Measurements from ENCODE around the gene PLPP4. TPM values are rescaled to one million over a fixed set of nuclear protein-coding genes. Genes with fewer than 3 reads are reported as not detected.

Gene PLPP4
- polyA plus RNA-seq, 1 of the 3 experiments (the other 2 are of a cell fraction) = 27.9 TPM

DNA sequence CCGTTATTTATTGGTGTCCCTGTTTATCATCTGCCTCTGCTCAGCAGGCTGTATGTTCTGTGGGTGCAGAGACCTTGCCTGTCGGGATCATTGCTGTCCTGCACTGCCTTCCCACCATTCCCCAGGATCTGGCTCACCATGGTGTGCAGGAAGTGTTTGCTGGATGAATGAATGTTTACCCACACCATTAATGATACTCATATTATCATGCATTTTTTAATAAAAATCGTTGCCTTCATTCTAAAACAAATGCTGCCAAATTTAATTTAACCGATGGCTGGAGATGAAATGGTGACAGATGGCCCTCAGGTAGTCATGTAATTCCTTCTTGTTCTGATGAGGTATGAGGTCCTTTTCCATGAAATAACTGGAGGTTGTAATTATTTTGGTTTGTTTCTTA, 22.5 kb downstream of the PLPP4 start:
- peaks cover 0 to 25% of the 10 kb centered on the region in 2 experiments for H3K36me3 ChIP-seq (replicated peaks in 1 of 2; ENCODE audit: control insufficient read depth in 1 of 2, insufficient read depth in 2 of 2, low read length in 1 of 2)
- no peaks in the 10 kb centered on the region for H3K27me3 ChIP-seq (ENCODE audit: insufficient read depth)
- H3K4me2 ChIP-seq = no peak overlapping the region
- no peaks in the 10 kb centered on the region for H3K9me3 ChIP-seq
- peak overlapping the region in 1 of 2 experiments; percentile 2; a peak in 1 of 4 replicates for H3K27ac ChIP-seq (ENCODE audit: low read depth in 2 of 2, low read length in 1 of 2)
- peaks cover 26 to 29% of the 10 kb centered on the region in 2 experiments for H3K4me1 ChIP-seq (ENCODE audit: control insufficient read depth in 1 of 2, insufficient read depth in 2 of 2, low read depth in 1 of 2, low read length in 1 of 2)
- H2AFZ ChIP-seq (ENCODE audit: low read depth) = no peak overlapping the region
- 64% methylated on average over 4 of the region's 4 CpGs for WGBS (ENCODE audit: low lambda C conversion rate)
- ChIA-PET CTCF (interaction anchor here (1.4 to 1.7 kb wide), 3 partner anchors 9 to 16 kb away, joined by 5 to 6 read pairs (median 5); no protein-coding TSS in a partner anchor), POLR2A (no interaction called here)
- no peak for DNase-seq
- H3K9ac ChIP-seq = no peak overlapping the region
- 0 out of 2 replicates have a peak, but pooled peaks cover 4% of the 10 kb centered on the region for H4K20me1 ChIP-seq (ENCODE audit: insufficient read depth)
- peaks cover 98% of the 10 kb centered on the region for H3K79me2 ChIP-seq (ENCODE audit: insufficient read depth)
- H3K4me3 ChIP-seq (ENCODE audit: low read depth in 2 of 2, low read length in 1 of 2) = no peak overlapping the region
- no peaks in the 10 kb centered on the region for H3K9me2 ChIP-seq
- TF ChIP-seq, protein P1, sequence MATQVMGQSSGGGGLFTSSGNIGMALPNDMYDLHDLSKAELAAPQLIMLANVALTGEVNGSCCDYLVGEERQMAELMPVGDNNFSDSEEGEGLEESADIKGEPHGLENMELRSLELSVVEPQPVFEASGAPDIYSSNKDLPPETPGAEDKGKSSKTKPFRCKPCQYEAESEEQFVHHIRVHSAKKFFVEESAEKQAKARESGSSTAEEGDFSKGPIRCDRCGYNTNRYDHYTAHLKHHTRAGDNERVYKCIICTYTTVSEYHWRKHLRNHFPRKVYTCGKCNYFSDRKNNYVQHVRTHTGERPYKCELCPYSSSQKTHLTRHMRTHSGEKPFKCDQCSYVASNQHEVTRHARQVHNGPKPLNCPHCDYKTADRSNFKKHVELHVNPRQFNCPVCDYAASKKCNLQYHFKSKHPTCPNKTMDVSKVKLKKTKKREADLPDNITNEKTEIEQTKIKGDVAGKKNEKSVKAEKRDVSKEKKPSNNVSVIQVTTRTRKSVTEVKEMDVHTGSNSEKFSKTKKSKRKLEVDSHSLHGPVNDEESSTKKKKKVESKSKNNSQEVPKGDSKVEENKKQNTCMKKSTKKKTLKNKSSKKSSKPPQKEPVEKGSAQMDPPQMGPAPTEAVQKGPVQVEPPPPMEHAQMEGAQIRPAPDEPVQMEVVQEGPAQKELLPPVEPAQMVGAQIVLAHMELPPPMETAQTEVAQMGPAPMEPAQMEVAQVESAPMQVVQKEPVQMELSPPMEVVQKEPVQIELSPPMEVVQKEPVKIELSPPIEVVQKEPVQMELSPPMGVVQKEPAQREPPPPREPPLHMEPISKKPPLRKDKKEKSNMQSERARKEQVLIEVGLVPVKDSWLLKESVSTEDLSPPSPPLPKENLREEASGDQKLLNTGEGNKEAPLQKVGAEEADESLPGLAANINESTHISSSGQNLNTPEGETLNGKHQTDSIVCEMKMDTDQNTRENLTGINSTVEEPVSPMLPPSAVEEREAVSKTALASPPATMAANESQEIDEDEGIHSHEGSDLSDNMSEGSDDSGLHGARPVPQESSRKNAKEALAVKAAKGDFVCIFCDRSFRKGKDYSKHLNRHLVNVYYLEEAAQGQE (IDR thresholded peaks at IDR 0.05; ENCODE audit: low read depth, low read length) = no peak
- TF ChIP-seq TEAD4 (IDR thresholded peaks at IDR 0.05; ENCODE audit: borderline replicate concordance, insufficient read depth) = no peak
- H3F3A ChIP-seq (replicated peaks; ENCODE audit: insufficient read depth) = peaks cover 31% of the 10 kb centered on the region

DNA sequence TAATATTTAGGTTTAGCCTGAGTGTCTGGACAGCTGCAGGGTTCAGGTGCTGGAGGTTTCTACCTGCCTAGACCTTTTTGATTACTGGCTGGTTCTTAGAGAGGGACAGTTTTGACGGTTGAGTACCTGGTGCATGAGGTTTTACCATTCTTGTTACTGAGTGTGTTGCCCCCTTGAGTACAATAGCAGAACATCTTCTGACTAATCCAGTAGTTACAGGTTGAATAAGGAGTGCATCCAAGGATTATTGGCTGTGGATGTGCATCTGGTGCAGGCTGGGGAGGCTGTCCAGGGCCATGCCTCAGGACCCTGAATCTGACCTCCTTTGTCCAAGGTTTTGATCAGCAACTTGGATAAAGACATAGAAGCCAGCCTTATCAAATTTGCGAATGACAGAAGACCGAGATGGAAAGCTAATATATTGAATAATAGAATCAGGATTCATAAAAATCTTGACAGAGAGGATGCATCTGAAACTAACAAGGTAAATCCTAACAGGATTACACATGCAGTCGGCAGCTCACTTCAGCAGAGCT, 23.1 kb downstream of the PLPP4 start:
- POLR2A ChIA-PET = interaction anchor here (0.6 kb wide), 1 partner anchor 78 kb away, joined by 3 read pairs; no protein-coding TSS in a partner anchor
- Histone ChIP-seq H3K4me3 (ENCODE audit: low read depth in 2 of 2, low read length in 1 of 2) (no peak overlapping the region), H3K79me2 (ENCODE audit: insufficient read depth) (peaks cover 98% of the 10 kb centered on the region), H2AFZ (ENCODE audit: low read depth) (no peak overlapping the region), H3K4me1 (ENCODE audit: control insufficient read depth in 1 of 2, insufficient read depth in 2 of 2, low read depth in 1 of 2, low read length in 1 of 2) (peaks cover 23 to 29% of the 10 kb centered on the region in 2 experiments), H3K36me3 (replicated peaks in 1 of 2; ENCODE audit: control insufficient read depth in 1 of 2, insufficient read depth in 2 of 2, low read length in 1 of 2) (peaks cover 0 to 25% of the 10 kb centered on the region in 2 experiments), H3K9ac (no peak overlapping the region), H3K9me2 (no peaks in the 10 kb centered on the region), H4K20me1 (ENCODE audit: insufficient read depth) (peaks cover 9% of the 10 kb centered on the region; the same call in 1 of the 2 replicates), H3F3A (replicated peaks; ENCODE audit: insufficient read depth) (peaks cover 29% of the 10 kb centered on the region), H3K27ac (ENCODE audit: low read depth in 2 of 2, low read length in 1 of 2) (peak overlapping the region in 1 of 2 experiments; percentile 2; a peak in 1 of 4 replicates), H3K4me2 (0 out of 2 replicates have a peak overlapping the region, but pooled peaks have one; percentile 17), H3K9me3 (no peaks in the 10 kb centered on the region), H3K27me3 (ENCODE audit: insufficient read depth) (no peaks in the 10 kb centered on the region)
- TF ChIP-seq SMC3 (IDR thresholded peaks at IDR 0.05; ENCODE audit: low read depth, low read length) (peak; percentile 22; the same call in 1 of the 2 replicates), NRF1 (IDR thresholded peaks at IDR 0.05; ENCODE audit: low read depth, low read length) (no peak), EZH2phosphoT487 (IDR thresholded peaks at IDR 0.05; ENCODE audit: borderline replicate concordance, low read depth) (no peak), RAD21 (IDR thresholded peaks at IDR 0.05; ENCODE audit: low read length) (peak; percentile 52)
- TF ChIP-seq, protein P2, sequence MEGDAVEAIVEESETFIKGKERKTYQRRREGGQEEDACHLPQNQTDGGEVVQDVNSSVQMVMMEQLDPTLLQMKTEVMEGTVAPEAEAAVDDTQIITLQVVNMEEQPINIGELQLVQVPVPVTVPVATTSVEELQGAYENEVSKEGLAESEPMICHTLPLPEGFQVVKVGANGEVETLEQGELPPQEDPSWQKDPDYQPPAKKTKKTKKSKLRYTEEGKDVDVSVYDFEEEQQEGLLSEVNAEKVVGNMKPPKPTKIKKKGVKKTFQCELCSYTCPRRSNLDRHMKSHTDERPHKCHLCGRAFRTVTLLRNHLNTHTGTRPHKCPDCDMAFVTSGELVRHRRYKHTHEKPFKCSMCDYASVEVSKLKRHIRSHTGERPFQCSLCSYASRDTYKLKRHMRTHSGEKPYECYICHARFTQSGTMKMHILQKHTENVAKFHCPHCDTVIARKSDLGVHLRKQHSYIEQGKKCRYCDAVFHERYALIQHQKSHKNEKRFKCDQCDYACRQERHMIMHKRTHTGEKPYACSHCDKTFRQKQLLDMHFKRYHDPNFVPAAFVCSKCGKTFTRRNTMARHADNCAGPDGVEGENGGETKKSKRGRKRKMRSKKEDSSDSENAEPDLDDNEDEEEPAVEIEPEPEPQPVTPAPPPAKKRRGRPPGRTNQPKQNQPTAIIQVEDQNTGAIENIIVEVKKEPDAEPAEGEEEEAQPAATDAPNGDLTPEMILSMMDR (IDR thresholded peaks at IDR 0.05) = peak; percentile 49
- TF ChIP-seq, protein P3, sequence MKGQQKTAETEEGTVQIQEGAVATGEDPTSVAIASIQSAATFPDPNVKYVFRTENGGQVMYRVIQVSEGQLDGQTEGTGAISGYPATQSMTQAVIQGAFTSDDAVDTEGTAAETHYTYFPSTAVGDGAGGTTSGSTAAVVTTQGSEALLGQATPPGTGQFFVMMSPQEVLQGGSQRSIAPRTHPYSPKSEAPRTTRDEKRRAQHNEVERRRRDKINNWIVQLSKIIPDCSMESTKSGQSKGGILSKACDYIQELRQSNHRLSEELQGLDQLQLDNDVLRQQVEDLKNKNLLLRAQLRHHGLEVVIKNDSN (IDR thresholded peaks at IDR 0.05; ENCODE audit: borderline replicate concordance, low read depth) = no peak
- DNase-seq = peak; percentile 31
- CTCF ChIA-PET = interaction anchor here (0.7 to 1.9 kb wide), 8 partner anchors 9 to 57 kb away, joined by 3 to 10 read pairs (median 4); no protein-coding TSS in a partner anchor
- WGBS (ENCODE audit: low lambda C conversion rate) = 82% methylated on average over 4 of the region's 4 CpGs

Data from SK-N-SH (cell line).